HCT116 (cell line): Measurements from ENCODE around the gene PIGC. TPM values are rescaled to one million over a fixed set of nuclear protein-coding genes. Genes with fewer than 3 reads are reported as not detected.

Experiments used
- ATAC-seq: fragments of 200-7000 bp; cut with Tn5 transposase; 2 replicates; pipeline ENCODE4 v1.9.1; 2020; ENCODE audit warnings: mild to moderate bottlenecking, moderate library complexity
- BruUV-seq: library from RNA; stranded (reverse); fragments of 400-500 nt; replicated peaks from 2 replicates; lab custom pipeline; 2021; lab: Mats Ljungman, UMichigan
- CTCF ChIA-PET: fragments of 300-600 bp; sonication (Branson Sonifier 250); formaldehyde crosslinking; loops from one replicate; lab custom pipeline; 2021; ENCODE audit warnings: antibody characterized with exemption; lab: Charles Lee
- POLR2A ChIA-PET: fragments of 300-600, 350-600 bp; sonication (Branson Sonifier 250); formaldehyde crosslinking; loops from one replicate; lab custom pipeline; 2021; ENCODE audit warnings: antibody characterized with exemption; lab: Charles Lee
- RAD21 ChIA-PET, 2 experiments: fragments of 300-600 bp; sonication (Branson Sonifier 250); formaldehyde crosslinking; loops; one replicate each; lab custom pipeline; 2023; ENCODE audit warnings: low total read pairs in 2 of 2; ENCODE audit not compliant: uncharacterized antibody in 2 of 2, unreplicated experiment in 2 of 2, low non-redundant PET in 1 of 2; lab: Charles Lee
- DNase-seq: peaks from one replicate; pipeline ENCODE4 v3.0.0-alpha.2; 2010; ENCODE audit warnings: low read depth, low spot score
- H2AFZ ChIP-seq: fragments of 200-600 bp; shearing (Covaris generic), sonication (generic); 2 replicates; pipeline ENCODE4 v1.6.1; 2017; ENCODE audit warnings: low read depth, mixed run types, mixed read lengths, antibody characterized with exemption, low read length; ENCODE audit not compliant: poor library complexity, severe bottlenecking
- H3K27ac ChIP-seq: 2 replicates; pipeline ENCODE4 v1.5.1; 2012; ENCODE audit warnings: low read depth, low read length
- H3K27me3 ChIP-seq: fragments of 200-600 bp; sonication (generic); 2 replicates; pipeline ENCODE4 v1.6.1; 2016; ENCODE audit warnings: mixed run types, low read length, mixed read lengths; ENCODE audit not compliant: insufficient read depth
- H3K36me3 ChIP-seq, 2 experiments: fragments of 200-500 bp in 1 of 2; fragments of 200-600 bp in 1 of 2; sonication (Bioruptor generic) in 1 of 2; sonication (generic) in 1 of 2; 2 replicates each; pipeline versions ENCODE4 v1.5.1 to v1.6.1; 2014 to 2016; ENCODE audit warnings: low read length in 2 of 2, inconsistent platforms in 1 of 2, mixed read lengths in 1 of 2, mixed run types in 1 of 2; ENCODE audit not compliant: insufficient read depth in 2 of 2, control insufficient read depth in 1 of 2
- H3K4me1 ChIP-seq, 2 experiments: fragments of 200-600 bp in 1 of 2; sonication (generic) in 1 of 2; 2 replicates each; pipeline versions ENCODE4 v1.5.1 to v1.6.1; 2012 to 2017; ENCODE audit warnings: low read length in 2 of 2, inconsistent platforms in 1 of 2, mild to moderate bottlenecking in 1 of 2, mixed read lengths in 1 of 2, mixed run types in 1 of 2, moderate library complexity in 1 of 2; ENCODE audit not compliant: insufficient read depth in 2 of 2, control insufficient read depth in 1 of 2
- H3K4me2 ChIP-seq: fragments of 200-600 bp; sonication (generic); 2 replicates; pipeline ENCODE4 v1.6.1; 2017; ENCODE audit warnings: mixed run types, low read length, mixed read lengths
- H3K4me3 ChIP-seq, 2 experiments: fragments of 200-600 bp in 1 of 2; sonication (generic) in 1 of 2; replicated peaks in 1 of 2; 2 replicates each; pipeline ENCODE4 v1.5.1; 2011 to 2016; ENCODE audit warnings: low read length in 2 of 2, control low read depth in 1 of 2, low read depth in 1 of 2, mild to moderate bottlenecking in 1 of 2, mixed read lengths in 1 of 2, mixed run types in 1 of 2
- H3K79me2 ChIP-seq: fragments of 200-600 bp; sonication (generic); 2 replicates; pipeline ENCODE4 v1.6.1; 2017; ENCODE audit warnings: mild to moderate bottlenecking, mixed run types, low read length, moderate library complexity, mixed read lengths; ENCODE audit not compliant: insufficient read depth
- H3K9ac ChIP-seq: fragments of 200-600 bp; sonication (generic); 2 replicates; pipeline ENCODE4 v1.6.1; 2016; ENCODE audit warnings: low read length, mixed read lengths
- H3K9me2 ChIP-seq: fragments of 200-600 bp; sonication (generic), shearing (Covaris generic); 2 replicates; pipeline ENCODE4 v1.6.1; 2017; ENCODE audit warnings: mixed run types, mild to moderate bottlenecking, moderate library complexity; ENCODE audit not compliant: insufficient read depth
- H3K9me3 ChIP-seq, 2 experiments: fragments of 200-500 bp in 1 of 2; fragments of 200-600 bp in 1 of 2; sonication (Bioruptor generic) in 1 of 2; sonication (generic) in 1 of 2; 2 replicates each; pipeline ENCODE4 v1.6.1; 2014 to 2017; ENCODE audit warnings: low read length in 2 of 2, mixed read lengths in 2 of 2, inconsistent platforms in 1 of 2, low read depth in 1 of 2, mild to moderate bottlenecking in 1 of 2, mixed run types in 1 of 2, moderate library complexity in 1 of 2; ENCODE audit not compliant: control insufficient read depth in 1 of 2, insufficient read depth in 1 of 2
- H4K20me1 ChIP-seq: fragments of 200-600 bp; sonication (generic), shearing (Covaris generic); 2 replicates; pipeline ENCODE4 v1.6.1; 2017; ENCODE audit warnings: mixed run types, mild to moderate bottlenecking, moderate library complexity; ENCODE audit not compliant: insufficient read depth
- ATF3 ChIP-seq: IDR thresholded peaks from 2 replicates; pipeline ENCODE4 v1.6.1; 2012
- CBX3 ChIP-seq: IDR thresholded peaks from 2 replicates; pipeline ENCODE4 v1.6.1; 2012; ENCODE audit warnings: low read depth
- CEBPB ChIP-seq: IDR thresholded peaks from 2 replicates; pipeline ENCODE4 v1.6.1; 2012; ENCODE audit warnings: low read depth
- CTCF ChIP-seq, 3 experiments: fragments of 200-600 bp in 1 of 3; sonication (generic) in 1 of 3; IDR thresholded peaks in 2 of 3; conservative IDR thresholded peaks in 1 of 3; 2 replicates each; pipeline ENCODE4 v1.5.1; 2012 to 2017; ENCODE audit warnings: low read depth in 2 of 3, low read length in 2 of 3, antibody characterized with exemption in 1 of 3, borderline replicate concordance in 1 of 3, control low read depth in 1 of 3, mild to moderate bottlenecking in 1 of 3, mixed read lengths in 1 of 3, mixed run types in 1 of 3, moderate library complexity in 1 of 3; ENCODE audit not compliant: insufficient read depth in 1 of 3
- EGR1 ChIP-seq: IDR thresholded peaks from 2 replicates; pipeline ENCODE4 v1.6.1; 2012; ENCODE audit warnings: low read depth
- EZH2 ChIP-seq: fragments of 200-600 bp; sonication (generic); IDR thresholded peaks from 2 replicates; pipeline ENCODE4 v1.6.1; 2017; ENCODE audit warnings: antibody characterized with exemption, mixed run types
- EZH2phosphoT487 ChIP-seq: fragments of 200-600 bp; IDR thresholded peaks from 2 replicates; pipeline ENCODE4 v1.6.1; 2018; ENCODE audit warnings: antibody characterized with exemption, borderline replicate concordance
- FOSL1 ChIP-seq: IDR thresholded peaks from 2 replicates; pipeline ENCODE4 v1.6.1; 2012; ENCODE audit warnings: low read depth
- MAX ChIP-seq: IDR thresholded peaks from 2 replicates; pipeline ENCODE4 v1.6.1; 2012
- POLR2A ChIP-seq: IDR thresholded peaks from 2 replicates; pipeline ENCODE4 v1.7.0; 2011; ENCODE audit warnings: borderline replicate concordance; ENCODE audit not compliant: insufficient read depth, insufficient read length; ENCODE audit errors: extremely low read depth
- POLR2AphosphoS5 ChIP-seq: IDR thresholded peaks from 2 replicates; pipeline ENCODE4 v1.6.1; 2011; ENCODE audit warnings: mild to moderate bottlenecking, low read depth, low read length, moderate library complexity
- REST ChIP-seq: IDR thresholded peaks from 2 replicates; pipeline ENCODE4 v1.6.1; 2012; ENCODE audit warnings: low read depth
- SIN3A ChIP-seq: IDR thresholded peaks from 2 replicates; pipeline ENCODE4 v1.6.1; 2012; ENCODE audit warnings: low read depth
- SP1 ChIP-seq: IDR thresholded peaks from 2 replicates; pipeline ENCODE4 v1.6.1; 2012; ENCODE audit warnings: low read depth
- SRF ChIP-seq: IDR thresholded peaks from 2 replicates; pipeline ENCODE4 v1.6.1; 2012; ENCODE audit warnings: low read depth
- TCF7L2 ChIP-seq: IDR thresholded peaks from 2 replicates; pipeline ENCODE4 v1.7.0; 2011; ENCODE audit warnings: borderline replicate concordance, inconsistent platforms; ENCODE audit not compliant: insufficient read depth, insufficient read length; ENCODE audit errors: extremely low read depth
- YY1 ChIP-seq: IDR thresholded peaks from 2 replicates; pipeline ENCODE4 v1.6.1; 2011; ENCODE audit warnings: low read length, low read depth, moderate library complexity, mild to moderate bottlenecking; ENCODE audit not compliant: insufficient replicate concordance; ENCODE audit errors: extremely low read depth
- ZFX ChIP-seq: fragments of 450-650 bp; IDR thresholded peaks from 2 replicates; pipeline ENCODE4 v1.6.1; 2017
- ZNF274 ChIP-seq: fragments of 200-500 bp; sonication (Bioruptor generic); IDR thresholded peaks from 2 replicates; pipeline ENCODE4 v1.6.1; 2014; ENCODE audit warnings: mild to moderate bottlenecking, low read depth, low read length, inconsistent platforms
- intact Hi-C: fragments of 100-400 bp; cut with micrococcal nuclease; formaldehyde crosslinking; loops from 2 replicates; pipeline ENCODE4 v1.10.0; 2022
- total RNA-seq: library from RNA; stranded (reverse); gene quantifications from one replicate; pipeline ENCODE4 v1.2.1, GENCODE V29; 2021; ENCODE audit not compliant: unreplicated experiment

PIGC gene
- total RNA-seq, 1 experiment from 2014 or later = 11.9 TPM

- no peak for DNase-seq
- CTCF ChIA-PET = interaction anchor here (1.2 kb wide), 2 partner anchors 25 to 440 kb away, joined by 3 to 5 read pairs; no protein-coding TSS in a partner anchor
- H3K36me3 ChIP-seq = no peaks in the 10 kb centered on the region; a peak in 1 of 4 replicates
- intact Hi-C loops = loop anchor here (2.0 to 5.0 kb wide), 2 partner anchors 441 to 798 kb away; no protein-coding TSS in a partner anchor
- BruUV-seq = no TSS peak
- H3K27me3 ChIP-seq = no peaks in the 10 kb centered on the region
- no peaks in the 10 kb centered on the region for H4K20me1 ChIP-seq
- H3K9me3 ChIP-seq = no peaks in the 10 kb centered on the region
- no peaks in the 10 kb centered on the region for H3K9me2 ChIP-seq
- ATAC-seq = no peak
- POLR2A ChIA-PET = no interaction called here
- H3K4me1 ChIP-seq = peaks cover 4 to 13% of the 10 kb centered on the region in 2 experiments; a peak in 2 of 4 replicates
- H3K9ac ChIP-seq = peak overlapping the region; percentile 88
- no peak overlapping the region for H3K27ac ChIP-seq
- H3K79me2 ChIP-seq = peaks cover 19% of the 10 kb centered on the region
- H2AFZ ChIP-seq = peak overlapping the region; percentile 63
- H3K4me3 ChIP-seq = peak overlapping the region; percentile 78 to 81
- H3K4me2 ChIP-seq = peak overlapping the region; percentile 66
- RAD21 ChIA-PET = no interaction called here
- no peak for TF ChIP-seq EZH2
- TF ChIP-seq EGR1 = no peak
- TF ChIP-seq SP1 = no peak
- no peak for TF ChIP-seq MAX
- TF ChIP-seq ZNF274 = no peak
- no peak for TF ChIP-seq SIN3A
- TF ChIP-seq REST = no peak
- no peak for TF ChIP-seq YY1
- TF ChIP-seq ZFX = no peak
- TF ChIP-seq CTCF (IDR thresholded peaks at IDR 0.05 in 2 of 3, conservative IDR thresholded peaks at IDR 0.05 in 1 of 3; ENCODE audit: borderline replicate concordance in 1 of 3, insufficient read depth in 1 of 3, low read depth in 2 of 3, low read length in 2 of 3) = no peak
- TF ChIP-seq ATF3 = no peak
- TF ChIP-seq CBX3 = no peak
- TF ChIP-seq SRF = no peak
- TF ChIP-seq FOSL1 = no peak
- no peak for TF ChIP-seq TCF7L2
- TF ChIP-seq EZH2phosphoT487 = no peak
- TF ChIP-seq POLR2AphosphoS5 = no peak
- TF ChIP-seq POLR2A = no peak
- no peak for TF ChIP-seq CEBPB
Measured at GRCh38 chr1:172442843-172443565, 865 bp downstream of the PIGC start.
